Measurements from ENCODE around the gene E2F6. TPM values are rescaled to one million over a fixed set of nuclear protein-coding genes. Genes with fewer than 3 reads are reported as not detected.

E2F6 gene
- polyA plus RNA-seq, 1 experiment: 17.9 TPM

DNA sequence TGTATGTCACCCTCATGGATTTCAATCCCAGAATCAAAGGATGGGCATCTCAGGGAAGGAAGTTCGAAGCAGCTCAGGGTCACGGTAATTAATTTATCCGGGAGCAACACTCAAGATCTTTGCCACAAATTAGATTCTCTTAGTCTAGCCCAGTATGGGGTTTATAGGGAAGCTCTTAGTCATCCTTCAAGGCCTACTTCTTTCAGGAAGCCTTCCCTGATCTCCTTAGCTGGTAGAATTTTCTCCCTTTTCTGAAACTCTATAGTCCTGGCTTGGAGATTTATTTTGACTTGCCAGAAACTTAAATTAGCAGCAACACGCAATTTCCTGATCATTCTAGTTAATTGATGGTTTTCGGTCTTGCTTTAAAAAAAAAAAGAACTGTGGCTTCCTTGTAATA is 47.4 kb upstream of the E2F6 start:
- POLR2A ChIA-PET: no interaction called here
- TF ChIP-seq, protein P1, sequence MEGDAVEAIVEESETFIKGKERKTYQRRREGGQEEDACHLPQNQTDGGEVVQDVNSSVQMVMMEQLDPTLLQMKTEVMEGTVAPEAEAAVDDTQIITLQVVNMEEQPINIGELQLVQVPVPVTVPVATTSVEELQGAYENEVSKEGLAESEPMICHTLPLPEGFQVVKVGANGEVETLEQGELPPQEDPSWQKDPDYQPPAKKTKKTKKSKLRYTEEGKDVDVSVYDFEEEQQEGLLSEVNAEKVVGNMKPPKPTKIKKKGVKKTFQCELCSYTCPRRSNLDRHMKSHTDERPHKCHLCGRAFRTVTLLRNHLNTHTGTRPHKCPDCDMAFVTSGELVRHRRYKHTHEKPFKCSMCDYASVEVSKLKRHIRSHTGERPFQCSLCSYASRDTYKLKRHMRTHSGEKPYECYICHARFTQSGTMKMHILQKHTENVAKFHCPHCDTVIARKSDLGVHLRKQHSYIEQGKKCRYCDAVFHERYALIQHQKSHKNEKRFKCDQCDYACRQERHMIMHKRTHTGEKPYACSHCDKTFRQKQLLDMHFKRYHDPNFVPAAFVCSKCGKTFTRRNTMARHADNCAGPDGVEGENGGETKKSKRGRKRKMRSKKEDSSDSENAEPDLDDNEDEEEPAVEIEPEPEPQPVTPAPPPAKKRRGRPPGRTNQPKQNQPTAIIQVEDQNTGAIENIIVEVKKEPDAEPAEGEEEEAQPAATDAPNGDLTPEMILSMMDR (IDR thresholded peaks at IDR 0.05; ENCODE audit: low read depth, low read length): no peak
- CTCF ChIA-PET: interaction anchor here (1.2 kb wide), 1 partner anchor 71 kb away, joined by 3 read pairs; no protein-coding TSS in a partner anchor
- Histone ChIP-seq H3K4me3 (ENCODE audit: low read depth, low read length) (no peak overlapping the region), H3K9me3 (ENCODE audit: control insufficient read depth, insufficient read depth, low read length) (no peaks in the 10 kb centered on the region; the same call in 1 of the 2 replicates), H3K27ac (ENCODE audit: low read depth, low read length) (no peak overlapping the region), H3K27me3 (ENCODE audit: control insufficient read depth, insufficient read depth, low read length) (peaks cover 20% of the 10 kb centered on the region)
- DNase-seq (ENCODE audit: low read depth, low spot score): no peak

DNA sequence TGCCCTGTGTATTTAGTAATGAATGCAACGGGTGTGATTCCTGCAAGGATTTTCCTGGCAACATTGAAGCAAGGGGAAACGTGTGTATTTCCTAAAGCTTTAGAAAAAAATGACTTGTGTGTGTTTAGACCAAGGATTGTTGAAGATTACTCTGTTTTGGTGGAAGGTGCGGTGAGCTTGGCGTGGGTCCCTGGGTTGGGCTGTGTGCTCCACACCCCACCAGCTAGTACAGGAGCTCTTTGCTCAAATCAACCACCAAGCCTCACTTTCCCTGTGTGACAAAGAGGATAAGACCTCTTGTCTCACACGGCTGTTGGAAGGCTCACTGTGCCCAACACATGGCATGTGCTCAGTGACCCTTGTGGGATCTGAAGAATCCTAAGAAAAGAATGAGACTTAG is 46.5 kb upstream of the E2F6 start:
- CTCF ChIA-PET: interaction anchor here (1.2 kb wide), 1 partner anchor 72 kb away, joined by 3 read pairs; no protein-coding TSS in a partner anchor
- Histone ChIP-seq H3K9me3 (ENCODE audit: control insufficient read depth, insufficient read depth, low read length) (no peaks in the 10 kb centered on the region; the same call in 1 of the 2 replicates), H3K27ac (ENCODE audit: low read depth, low read length) (no peak overlapping the region), H3K27me3 (ENCODE audit: control insufficient read depth, insufficient read depth, low read length) (peaks cover 20% of the 10 kb centered on the region), H3K4me3 (ENCODE audit: low read depth, low read length) (no peak overlapping the region)
- TF ChIP-seq, protein P1 (IDR thresholded peaks at IDR 0.05; ENCODE audit: low read depth, low read length): no peak
- POLR2A ChIA-PET: no interaction called here
- no peak for DNase-seq (ENCODE audit: low read depth, low spot score)

DNA sequence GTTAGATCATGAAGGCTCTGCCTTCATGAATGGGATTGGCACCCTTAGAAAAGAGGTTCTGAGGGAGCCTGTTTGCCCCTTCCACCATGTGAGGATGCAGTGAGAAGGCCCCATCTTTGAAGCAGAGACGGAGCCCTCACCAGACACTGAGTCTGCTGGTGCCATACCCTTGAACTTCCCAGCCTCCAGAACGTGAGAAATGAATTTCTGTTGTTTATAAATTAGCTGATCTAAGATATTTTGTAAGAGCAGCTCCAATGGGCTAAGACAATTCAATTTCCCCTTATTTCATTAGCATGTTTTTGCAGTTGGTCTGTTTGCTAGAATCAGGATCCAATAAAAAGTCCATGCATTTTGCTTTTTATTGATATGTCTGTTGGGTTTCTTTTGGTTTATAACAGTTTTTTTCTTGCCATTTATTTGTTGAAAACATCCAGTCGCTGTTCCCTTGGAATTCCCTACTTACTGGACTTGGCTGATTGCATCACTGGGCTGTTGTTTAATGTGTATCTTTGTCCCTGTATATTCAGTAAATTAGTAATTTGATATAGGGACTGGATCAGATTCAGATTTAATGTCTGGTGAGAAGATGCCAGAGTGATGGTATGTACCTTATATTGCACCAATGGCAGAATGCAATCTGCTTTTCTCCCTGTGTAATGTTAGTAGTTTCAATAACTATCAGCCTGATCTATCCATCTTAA is 43.8 kb upstream of the E2F6 start:
- no peak overlapping the region for H3K4me3 ChIP-seq (ENCODE audit: low read depth, low read length)
- DNase-seq (ENCODE audit: low read depth, low spot score): no peak
- H3K27ac ChIP-seq (ENCODE audit: low read depth, low read length): no peak overlapping the region
- TF ChIP-seq, protein P1 (IDR thresholded peaks at IDR 0.05; ENCODE audit: low read depth, low read length): no peak
- peaks cover 15% of the 10 kb centered on the region for H3K27me3 ChIP-seq (ENCODE audit: control insufficient read depth, insufficient read depth, low read length)
- ChIA-PET CTCF (interaction anchor here (1.0 kb wide), 1 partner anchor 73 kb away, joined by 5 read pairs; no protein-coding TSS in a partner anchor), POLR2A (interaction anchor here (0.6 kb wide), 1 partner anchor 370 kb away, joined by 7 read pairs; no protein-coding TSS in a partner anchor)
- H3K9me3 ChIP-seq (ENCODE audit: control insufficient read depth, insufficient read depth, low read length): no peaks in the 10 kb centered on the region

DNA sequence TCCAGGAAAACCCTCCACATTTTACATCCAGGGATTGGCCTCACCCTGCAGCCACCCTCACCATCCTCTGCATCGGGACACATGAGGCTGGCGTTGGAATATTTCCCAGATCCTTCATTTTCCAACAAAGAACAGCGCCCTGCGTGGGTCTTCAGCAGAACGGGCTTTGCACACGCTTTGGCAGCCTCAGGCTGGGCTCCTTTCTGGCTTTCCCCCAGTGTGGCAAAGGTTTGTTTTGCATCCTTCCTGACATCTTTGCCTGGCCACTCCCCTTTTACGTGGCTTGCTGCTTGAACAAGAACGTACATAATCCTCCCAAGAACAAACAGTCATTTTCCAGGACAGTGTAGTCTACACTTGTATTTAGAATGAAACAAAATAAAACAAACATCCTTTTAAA is 42.3 kb upstream of the E2F6 start:
- H3K27ac ChIP-seq (ENCODE audit: low read depth, low read length): no peak overlapping the region
- ChIA-PET CTCF (no interaction called here), POLR2A (no interaction called here)
- no peak for DNase-seq (ENCODE audit: low read depth, low spot score)
- peaks cover 8% of the 10 kb centered on the region for H3K27me3 ChIP-seq (ENCODE audit: control insufficient read depth, insufficient read depth, low read length)
- no peak overlapping the region for H3K4me3 ChIP-seq (ENCODE audit: low read depth, low read length)
- TF ChIP-seq, protein P1 (IDR thresholded peaks at IDR 0.05; ENCODE audit: low read depth, low read length): no peak
- H3K9me3 ChIP-seq (ENCODE audit: control insufficient read depth, insufficient read depth, low read length): peaks cover 3% of the 10 kb centered on the region; the same call in 1 of the 2 replicates

DNA sequence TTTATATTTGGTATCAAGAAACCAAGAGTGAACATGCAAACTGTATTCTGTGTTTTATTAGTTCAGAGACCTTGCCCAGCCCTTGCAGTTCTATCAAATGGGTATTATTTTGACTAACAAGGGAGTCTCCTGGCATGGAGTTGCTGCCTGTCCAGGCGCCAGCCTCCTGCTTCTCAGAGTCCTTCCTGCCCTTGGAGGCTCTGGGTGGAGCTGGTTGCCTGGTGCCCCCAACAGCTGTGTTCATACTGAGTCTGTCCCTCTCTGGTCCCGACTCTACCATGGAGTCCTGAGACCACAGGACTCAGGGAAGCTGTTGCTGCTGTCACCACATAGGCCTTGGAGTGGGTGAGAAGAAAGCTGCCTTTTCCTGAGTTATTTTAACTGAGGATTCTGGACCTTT is 41.6 kb upstream of the E2F6 start:
- TF ChIP-seq, protein P1 (IDR thresholded peaks at IDR 0.05; ENCODE audit: low read depth, low read length): no peak
- ChIA-PET CTCF (no interaction called here), POLR2A (interaction anchor here (0.6 kb wide), 1 partner anchor 55 kb away, joined by 3 read pairs; no protein-coding TSS in a partner anchor)
- Histone ChIP-seq H3K4me3 (ENCODE audit: low read depth, low read length) (no peak overlapping the region), H3K27me3 (ENCODE audit: control insufficient read depth, insufficient read depth, low read length) (peaks cover 8% of the 10 kb centered on the region), H3K27ac (ENCODE audit: low read depth, low read length) (no peak overlapping the region), H3K9me3 (ENCODE audit: control insufficient read depth, insufficient read depth, low read length) (peaks cover 3% of the 10 kb centered on the region; the same call in 1 of the 2 replicates)
- DNase-seq (ENCODE audit: low read depth, low spot score): no peak

Measured in AG04450 (cell line).